ENCODE results near the gene PTH2R.
"Not testable (repeated sequence)": the region's sequence is repeated elsewhere in the genome, so short reads cannot be mapped to it uniquely, and the experiment has no call there.

DNA sequence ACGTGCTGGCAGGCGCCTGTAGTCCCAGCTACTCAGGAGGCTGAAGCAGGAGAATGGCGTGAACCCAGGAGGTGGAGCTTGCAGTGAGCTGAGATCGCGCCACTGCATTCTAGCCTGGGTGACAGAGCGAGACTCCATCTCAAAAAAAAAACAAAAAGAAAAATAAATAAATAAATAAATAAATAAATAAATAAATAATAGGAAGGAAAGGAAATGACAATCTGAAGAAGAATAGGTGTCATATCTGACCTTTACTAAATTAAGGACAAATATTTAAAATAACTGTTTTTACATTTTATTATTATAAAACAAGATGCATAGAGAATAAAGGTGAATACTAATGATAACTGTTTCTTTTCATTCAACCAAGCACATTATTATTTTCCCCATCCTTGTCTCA, 40.9 kb downstream of the PTH2R start:
- not testable (repeated sequence) for TF ChIP-seq POLR2A (IDR thresholded peaks at IDR 0.05); POLR2AphosphoS5 (IDR thresholded peaks at IDR 0.05; ENCODE audit: insufficient read depth in 1 of 2, low read depth in 1 of 2)
- TF ChIP-seq, protein P1, sequence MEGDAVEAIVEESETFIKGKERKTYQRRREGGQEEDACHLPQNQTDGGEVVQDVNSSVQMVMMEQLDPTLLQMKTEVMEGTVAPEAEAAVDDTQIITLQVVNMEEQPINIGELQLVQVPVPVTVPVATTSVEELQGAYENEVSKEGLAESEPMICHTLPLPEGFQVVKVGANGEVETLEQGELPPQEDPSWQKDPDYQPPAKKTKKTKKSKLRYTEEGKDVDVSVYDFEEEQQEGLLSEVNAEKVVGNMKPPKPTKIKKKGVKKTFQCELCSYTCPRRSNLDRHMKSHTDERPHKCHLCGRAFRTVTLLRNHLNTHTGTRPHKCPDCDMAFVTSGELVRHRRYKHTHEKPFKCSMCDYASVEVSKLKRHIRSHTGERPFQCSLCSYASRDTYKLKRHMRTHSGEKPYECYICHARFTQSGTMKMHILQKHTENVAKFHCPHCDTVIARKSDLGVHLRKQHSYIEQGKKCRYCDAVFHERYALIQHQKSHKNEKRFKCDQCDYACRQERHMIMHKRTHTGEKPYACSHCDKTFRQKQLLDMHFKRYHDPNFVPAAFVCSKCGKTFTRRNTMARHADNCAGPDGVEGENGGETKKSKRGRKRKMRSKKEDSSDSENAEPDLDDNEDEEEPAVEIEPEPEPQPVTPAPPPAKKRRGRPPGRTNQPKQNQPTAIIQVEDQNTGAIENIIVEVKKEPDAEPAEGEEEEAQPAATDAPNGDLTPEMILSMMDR (IDR thresholded peaks at IDR 0.05) = not testable (repeated sequence)
